HCT116 (cell line): ENCODE results near the gene SUPT20HL2. TPM values are rescaled to one million over a fixed set of nuclear protein-coding genes. Genes with fewer than 3 reads are reported as not detected.

Source experiments
- ATAC-seq: fragments of 200-7000 bp; cut with Tn5 transposase; 2 replicates; pipeline ENCODE4 v1.9.1; 2020; ENCODE audit warnings: mild to moderate bottlenecking, moderate library complexity
- BruUV-seq: library from RNA; stranded (reverse); fragments of 400-500 nt; replicated peaks from 2 replicates; lab custom pipeline; 2021; lab: Mats Ljungman, UMichigan
- CTCF ChIA-PET: fragments of 300-600 bp; sonication (Branson Sonifier 250); formaldehyde crosslinking; loops from one replicate; lab custom pipeline; 2021; ENCODE audit warnings: antibody characterized with exemption; lab: Charles Lee
- POLR2A ChIA-PET: fragments of 300-600, 350-600 bp; sonication (Branson Sonifier 250); formaldehyde crosslinking; loops from one replicate; lab custom pipeline; 2021; ENCODE audit warnings: antibody characterized with exemption; lab: Charles Lee
- RAD21 ChIA-PET, 2 experiments: fragments of 300-600 bp; sonication (Branson Sonifier 250); formaldehyde crosslinking; loops; one replicate each; lab custom pipeline; 2023; ENCODE audit warnings: low total read pairs in 2 of 2; ENCODE audit not compliant: uncharacterized antibody in 2 of 2, unreplicated experiment in 2 of 2, low non-redundant PET in 1 of 2; lab: Charles Lee
- DNase-seq: peaks from one replicate; pipeline ENCODE4 v3.0.0-alpha.2; 2010; ENCODE audit warnings: low read depth, low spot score
- H2AFZ ChIP-seq: fragments of 200-600 bp; shearing (Covaris generic), sonication (generic); 2 replicates; pipeline ENCODE4 v1.6.1; 2017; ENCODE audit warnings: low read depth, mixed run types, mixed read lengths, antibody characterized with exemption, low read length; ENCODE audit not compliant: poor library complexity, severe bottlenecking
- H3K27ac ChIP-seq: 2 replicates; pipeline ENCODE4 v1.5.1; 2012; ENCODE audit warnings: low read depth, low read length
- H3K27me3 ChIP-seq: fragments of 200-600 bp; sonication (generic); 2 replicates; pipeline ENCODE4 v1.6.1; 2016; ENCODE audit warnings: mixed run types, low read length, mixed read lengths; ENCODE audit not compliant: insufficient read depth
- H3K36me3 ChIP-seq, 2 experiments: fragments of 200-500 bp in 1 of 2; fragments of 200-600 bp in 1 of 2; sonication (Bioruptor generic) in 1 of 2; sonication (generic) in 1 of 2; 2 replicates each; pipeline versions ENCODE4 v1.5.1 to v1.6.1; 2014 to 2016; ENCODE audit warnings: low read length in 2 of 2, inconsistent platforms in 1 of 2, mixed read lengths in 1 of 2, mixed run types in 1 of 2; ENCODE audit not compliant: insufficient read depth in 2 of 2, control insufficient read depth in 1 of 2
- H3K4me1 ChIP-seq, 2 experiments: fragments of 200-600 bp in 1 of 2; sonication (generic) in 1 of 2; 2 replicates each; pipeline versions ENCODE4 v1.5.1 to v1.6.1; 2012 to 2017; ENCODE audit warnings: low read length in 2 of 2, inconsistent platforms in 1 of 2, mild to moderate bottlenecking in 1 of 2, mixed read lengths in 1 of 2, mixed run types in 1 of 2, moderate library complexity in 1 of 2; ENCODE audit not compliant: insufficient read depth in 2 of 2, control insufficient read depth in 1 of 2
- H3K4me2 ChIP-seq: fragments of 200-600 bp; sonication (generic); 2 replicates; pipeline ENCODE4 v1.6.1; 2017; ENCODE audit warnings: mixed run types, low read length, mixed read lengths
- H3K4me3 ChIP-seq, 2 experiments: fragments of 200-600 bp in 1 of 2; sonication (generic) in 1 of 2; replicated peaks in 1 of 2; 2 replicates each; pipeline ENCODE4 v1.5.1; 2011 to 2016; ENCODE audit warnings: low read length in 2 of 2, control low read depth in 1 of 2, low read depth in 1 of 2, mild to moderate bottlenecking in 1 of 2, mixed read lengths in 1 of 2, mixed run types in 1 of 2
- H3K79me2 ChIP-seq: fragments of 200-600 bp; sonication (generic); 2 replicates; pipeline ENCODE4 v1.6.1; 2017; ENCODE audit warnings: mild to moderate bottlenecking, mixed run types, low read length, moderate library complexity, mixed read lengths; ENCODE audit not compliant: insufficient read depth
- H3K9ac ChIP-seq: fragments of 200-600 bp; sonication (generic); 2 replicates; pipeline ENCODE4 v1.6.1; 2016; ENCODE audit warnings: low read length, mixed read lengths
- H3K9me2 ChIP-seq: fragments of 200-600 bp; sonication (generic), shearing (Covaris generic); 2 replicates; pipeline ENCODE4 v1.6.1; 2017; ENCODE audit warnings: mixed run types, mild to moderate bottlenecking, moderate library complexity; ENCODE audit not compliant: insufficient read depth
- H3K9me3 ChIP-seq, 2 experiments: fragments of 200-500 bp in 1 of 2; fragments of 200-600 bp in 1 of 2; sonication (Bioruptor generic) in 1 of 2; sonication (generic) in 1 of 2; 2 replicates each; pipeline ENCODE4 v1.6.1; 2014 to 2017; ENCODE audit warnings: low read length in 2 of 2, mixed read lengths in 2 of 2, inconsistent platforms in 1 of 2, low read depth in 1 of 2, mild to moderate bottlenecking in 1 of 2, mixed run types in 1 of 2, moderate library complexity in 1 of 2; ENCODE audit not compliant: control insufficient read depth in 1 of 2, insufficient read depth in 1 of 2
- H4K20me1 ChIP-seq: fragments of 200-600 bp; sonication (generic), shearing (Covaris generic); 2 replicates; pipeline ENCODE4 v1.6.1; 2017; ENCODE audit warnings: mixed run types, mild to moderate bottlenecking, moderate library complexity; ENCODE audit not compliant: insufficient read depth
- ATF3 ChIP-seq: IDR thresholded peaks from 2 replicates; pipeline ENCODE4 v1.6.1; 2012
- CBX3 ChIP-seq: IDR thresholded peaks from 2 replicates; pipeline ENCODE4 v1.6.1; 2012; ENCODE audit warnings: low read depth
- ELF1 ChIP-seq: IDR thresholded peaks from 2 replicates; pipeline ENCODE4 v1.6.1; 2012; ENCODE audit warnings: low read depth, borderline replicate concordance
- RAD21 ChIP-seq: IDR thresholded peaks from 2 replicates; pipeline ENCODE4 v1.6.1; 2012; ENCODE audit warnings: low read depth, mild to moderate bottlenecking
- SP1 ChIP-seq: IDR thresholded peaks from 2 replicates; pipeline ENCODE4 v1.6.1; 2012; ENCODE audit warnings: low read depth
- intact Hi-C: fragments of 100-400 bp; cut with micrococcal nuclease; formaldehyde crosslinking; loops from 2 replicates; pipeline ENCODE4 v1.10.0; 2022
- total RNA-seq: library from RNA; stranded (reverse); gene quantifications from one replicate; pipeline ENCODE4 v1.2.1, GENCODE V29; 2021; ENCODE audit not compliant: unreplicated experiment

SUPT20HL2 gene
- total RNA-seq, 1 experiment from 2014 or later = not detected

GRCh38 chrX:24347881-24348280, 34.0 kb upstream of the SUPT20HL2 start:
- no peak overlapping the region for H3K9ac ChIP-seq
- BruUV-seq = no TSS peak
- ChIA-PET POLR2A (no interaction called here), CTCF (no interaction called here), RAD21 (no interaction called here)
- TF ChIP-seq RAD21 = no peak
- TF ChIP-seq CBX3 = no peak
- no peaks in the 10 kb centered on the region for H3K9me2 ChIP-seq
- H3K9me3 ChIP-seq = no peaks in the 10 kb centered on the region
- H3K4me1 ChIP-seq = no peaks in the 10 kb centered on the region
- H3K4me3 ChIP-seq = no peak overlapping the region
- no peak for DNase-seq
- H3K27me3 ChIP-seq = no peaks in the 10 kb centered on the region
- intact Hi-C loops = no loop called here
- H4K20me1 ChIP-seq = no peaks in the 10 kb centered on the region
- no peak overlapping the region for H2AFZ ChIP-seq
- no peak overlapping the region for H3K27ac ChIP-seq
- ATAC-seq = no peak
- H3K36me3 ChIP-seq = no peaks in the 10 kb centered on the region
- H3K4me2 ChIP-seq = no peak overlapping the region
- H3K79me2 ChIP-seq = no peaks in the 10 kb centered on the region

GRCh38 chrX:24343719-24344118, 29.9 kb upstream of the SUPT20HL2 start:
- no peak overlapping the region for H2AFZ ChIP-seq
- H3K27me3 ChIP-seq = no peaks in the 10 kb centered on the region
- H3K9me3 ChIP-seq = no peaks in the 10 kb centered on the region
- DNase-seq (no peak), ATAC-seq (no peak)
- no peak overlapping the region for H3K9ac ChIP-seq
- no TSS peak for BruUV-seq
- no peaks in the 10 kb centered on the region for H3K36me3 ChIP-seq
- H3K4me1 ChIP-seq = no peaks in the 10 kb centered on the region
- H3K4me3 ChIP-seq = no peak overlapping the region
- ChIA-PET RAD21 (no interaction called here), POLR2A (no interaction called here), CTCF (no interaction called here)
- H3K79me2 ChIP-seq = no peaks in the 10 kb centered on the region
- no peaks in the 10 kb centered on the region for H4K20me1 ChIP-seq
- intact Hi-C loops = no loop called here
- no peak overlapping the region for H3K4me2 ChIP-seq
- no peak overlapping the region for H3K27ac ChIP-seq
- TF ChIP-seq SP1 (no peak), ATF3 (no peak), ELF1 (no peak)
- H3K9me2 ChIP-seq = no peaks in the 10 kb centered on the region
